Upper lobe of right lung (tissue), 1 donor: ENCODE results near the gene SSC5D. TPM values are rescaled to one million over a fixed set of nuclear protein-coding genes. Genes with fewer than 3 reads are reported as not detected.
A peak's percentile ranks its signal among the peaks of the same experiment; 100 is the strongest.

Source experiments
- ATAC-seq: fragments of 200-7000 bp; cut with Tn5 transposase; one replicate; pipeline ENCODE4 v1.9.1; 2020; ENCODE audit warnings: mild to moderate bottlenecking, moderate library complexity
- DNase-seq: peaks from one replicate; pipeline ENCODE4 v3.0.0-alpha.2; 2020
- H3K27ac ChIP-seq: fragments of 200-600 bp; one replicate; pipeline ENCODE4 v1.8.0; 2022
- H3K27me3 ChIP-seq: fragments of 200-600 bp; one replicate; pipeline ENCODE4 v1.8.0; 2022; ENCODE audit warnings: mild to moderate bottlenecking
- H3K36me3 ChIP-seq: fragments of 200-600 bp; one replicate; pipeline ENCODE4 v1.8.0; 2022
- H3K4me1 ChIP-seq: fragments of 200-600 bp; one replicate; pipeline ENCODE4 v1.8.0; 2022
- H3K4me3 ChIP-seq: fragments of 200-600 bp; one replicate; pipeline ENCODE4 v1.8.0; 2022; ENCODE audit warnings: mild to moderate bottlenecking
- H3K9me3 ChIP-seq: fragments of 200-600 bp; one replicate; pipeline ENCODE4 v1.8.0; 2022
- intact Hi-C: fragments of 100-400 bp; cut with DNase I; formaldehyde crosslinking; loops from one replicate; pipeline ENCODE4 v1.11.0; 2022
- total RNA-seq: library from RNA; stranded (reverse); fragmentation: NEBNext Ultra II Directional; extraction: Animal tissue kit (Norgen Biotek cat#: 25700); gene quantifications from one replicate; pipeline ENCODE4 v1.2.1, GENCODE V29; 2021
- TF ChIP-seq, protein P1 (sequence below): fragments of 200-600 bp; IDR thresholded peaks from one replicate; pipeline ENCODE4 v1.8.0; 2022; ENCODE audit warnings: antibody characterized with exemption
- donor health status: DM: no; HTN: yes; CAD: no; lungs with severe emphysema.

The SSC5D gene
- total RNA-seq, 1 donor from 2014 or later = 6.0 TPM

DNA sequence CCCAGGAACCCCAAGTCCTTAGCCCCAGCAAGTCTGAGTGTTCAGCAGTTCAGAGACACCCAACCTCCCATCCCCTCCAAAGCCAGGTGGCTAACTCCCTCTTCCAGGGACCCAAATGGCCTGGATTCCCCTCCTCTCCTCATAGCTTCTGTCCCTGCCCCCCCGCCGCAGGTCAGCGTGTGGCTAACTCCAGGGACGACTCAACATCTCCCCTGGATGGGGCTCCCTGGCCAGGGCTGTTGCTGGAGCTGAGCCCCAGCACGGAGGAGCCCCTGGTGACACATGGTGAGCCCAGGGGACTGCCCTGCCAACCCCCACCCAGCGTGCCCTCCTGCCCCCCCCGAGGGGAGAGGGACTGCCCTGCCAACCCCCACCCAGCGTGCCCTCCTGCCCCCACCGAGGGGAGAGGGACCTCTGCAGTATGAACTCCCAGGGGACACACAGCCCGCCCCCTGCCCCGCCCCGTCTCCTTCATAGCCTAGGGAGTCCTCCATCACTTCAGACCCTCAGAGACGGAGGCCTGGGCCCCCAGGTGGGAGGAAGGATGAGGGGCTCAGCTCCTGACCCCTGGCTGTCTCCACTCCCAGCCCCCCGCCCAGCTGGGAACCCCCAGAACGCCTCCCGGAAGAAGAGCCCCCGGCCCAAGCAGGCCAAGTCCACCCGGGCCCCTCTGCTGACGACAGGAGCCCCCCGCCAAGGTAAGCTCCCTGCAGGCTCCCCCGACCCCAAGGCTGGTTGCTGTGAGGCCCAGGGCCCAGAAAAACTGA is 1.7 kb downstream of the SSC5D start:
- H3K27ac ChIP-seq = no peak overlapping the region
- no peak for ATAC-seq

GRCh38 chr19:55490478-55491432 is 2.5 kb downstream of the SSC5D start:
- intact Hi-C loops = no loop called here
- H3K27ac ChIP-seq = no peak overlapping the region
- H3K4me3 ChIP-seq = no peak overlapping the region
- peaks cover 6% of the 10 kb centered on the region for H3K27me3 ChIP-seq
- H3K4me1 ChIP-seq = no peaks in the 10 kb centered on the region
- DNase-seq (no peak), ATAC-seq (no peak)
- H3K36me3 ChIP-seq = no peaks in the 10 kb centered on the region
- TF ChIP-seq, protein P1, sequence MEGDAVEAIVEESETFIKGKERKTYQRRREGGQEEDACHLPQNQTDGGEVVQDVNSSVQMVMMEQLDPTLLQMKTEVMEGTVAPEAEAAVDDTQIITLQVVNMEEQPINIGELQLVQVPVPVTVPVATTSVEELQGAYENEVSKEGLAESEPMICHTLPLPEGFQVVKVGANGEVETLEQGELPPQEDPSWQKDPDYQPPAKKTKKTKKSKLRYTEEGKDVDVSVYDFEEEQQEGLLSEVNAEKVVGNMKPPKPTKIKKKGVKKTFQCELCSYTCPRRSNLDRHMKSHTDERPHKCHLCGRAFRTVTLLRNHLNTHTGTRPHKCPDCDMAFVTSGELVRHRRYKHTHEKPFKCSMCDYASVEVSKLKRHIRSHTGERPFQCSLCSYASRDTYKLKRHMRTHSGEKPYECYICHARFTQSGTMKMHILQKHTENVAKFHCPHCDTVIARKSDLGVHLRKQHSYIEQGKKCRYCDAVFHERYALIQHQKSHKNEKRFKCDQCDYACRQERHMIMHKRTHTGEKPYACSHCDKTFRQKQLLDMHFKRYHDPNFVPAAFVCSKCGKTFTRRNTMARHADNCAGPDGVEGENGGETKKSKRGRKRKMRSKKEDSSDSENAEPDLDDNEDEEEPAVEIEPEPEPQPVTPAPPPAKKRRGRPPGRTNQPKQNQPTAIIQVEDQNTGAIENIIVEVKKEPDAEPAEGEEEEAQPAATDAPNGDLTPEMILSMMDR = no peak
- H3K9me3 ChIP-seq = no peaks in the 10 kb centered on the region

More for the DNA sequence above, 1.7 kb downstream of the SSC5D start:
- no peak for DNase-seq
- Histone ChIP-seq H3K4me3 (no peak overlapping the region), H3K9me3 (no peaks in the 10 kb centered on the region), H3K36me3 (no peaks in the 10 kb centered on the region), H3K27me3 (peaks cover 6% of the 10 kb centered on the region), H3K4me1 (no peaks in the 10 kb centered on the region)
- intact Hi-C loops = no loop called here
- TF ChIP-seq, protein P1 = no peak

GRCh38 chr19:55491546-55492360 is 3.5 kb downstream of the SSC5D start:
- Histone ChIP-seq H3K4me3 (no peak overlapping the region), H3K4me1 (no peaks in the 10 kb centered on the region), H3K27me3 (peaks cover 6% of the 10 kb centered on the region), H3K36me3 (no peaks in the 10 kb centered on the region), H3K9me3 (no peaks in the 10 kb centered on the region), H3K27ac (no peak overlapping the region)
- ATAC-seq = no peak
- TF ChIP-seq, protein P1 = no peak
- intact Hi-C loops = no loop called here
- no peak for DNase-seq

- no peaks in the 10 kb centered on the region for H3K9me3 ChIP-seq
- no peaks in the 10 kb centered on the region for H3K4me1 ChIP-seq
- no peak overlapping the region for H3K4me3 ChIP-seq
- TF ChIP-seq, protein P1 = no peak
- H3K36me3 ChIP-seq = no peaks in the 10 kb centered on the region
- no peak overlapping the region for H3K27ac ChIP-seq
- DNase-seq (no peak), ATAC-seq (no peak)
- peaks cover 6% of the 10 kb centered on the region for H3K27me3 ChIP-seq
- intact Hi-C loops = no loop called here
Measured at GRCh38 chr19:55492362-55492944, 4.2 kb downstream of the SSC5D start.

- ATAC-seq (no peak), DNase-seq (no peak)
- Histone ChIP-seq H3K36me3 (no peaks in the 10 kb centered on the region), H3K9me3 (no peaks in the 10 kb centered on the region), H3K4me3 (no peak overlapping the region), H3K27me3 (peaks cover 6% of the 10 kb centered on the region), H3K4me1 (no peaks in the 10 kb centered on the region), H3K27ac (peak overlapping the region; percentile 58)
- TF ChIP-seq, protein P1 = no peak
- intact Hi-C loops = no loop called here
Measured at GRCh38 chr19:55493052-55493644, 4.9 kb downstream of the SSC5D start.
